Measurements from ENCODE around the gene PARVA. TPM values are rescaled to one million over a fixed set of nuclear protein-coding genes. Genes with fewer than 3 reads are reported as not detected.
A peak's percentile ranks its signal among the peaks of the same experiment; 100 is the strongest.

PARVA gene
- total and polyA plus RNA-seq, 2 of the 8 experiments (the other 6 are each of a cell fraction or from before 2014, with no cell fraction given): 3.1 to 13.5 TPM

- Histone ChIP-seq H3K9me3 (ENCODE audit: insufficient read depth in 2 of 2, low read depth in 1 of 2, low read length in 1 of 2) (no peaks in the 10 kb centered on the region), H3K9ac (replicated peaks in 1 of 4; ENCODE audit: extremely low read depth in 1 of 4, low read depth in 3 of 4, low read length in 3 of 4) (no peak overlapping the region), H2BK20ac (ENCODE audit: low read length) (no peak overlapping the region), H4K91ac (replicated peaks; ENCODE audit: insufficient read length, low read length) (no peak overlapping the region), H3K36me3 (ENCODE audit: control insufficient read depth in 2 of 4, insufficient read depth in 4 of 4, low read length in 3 of 4) (no peaks in the 10 kb centered on the region), H2AFZ (ENCODE audit: low read length) (no peak overlapping the region), H2BK5ac (ENCODE audit: low read depth, low read length) (no peak overlapping the region), H3K18ac (ENCODE audit: extremely low read depth, low read length) (no peak overlapping the region), H3K4ac (replicated peaks; ENCODE audit: insufficient read length, low read depth, low read length) (no peak overlapping the region), H3K4me2 (ENCODE audit: insufficient read depth in 1 of 2, low read depth in 2 of 2, low read length in 2 of 2) (no peak overlapping the region), H4K8ac (ENCODE audit: extremely low read depth, insufficient read depth, low read length) (no peak overlapping the region), H4K5ac (ENCODE audit: insufficient read length, low read depth, low read length) (no peak overlapping the region), H2BK12ac (ENCODE audit: low read depth, low read length) (no peak overlapping the region), H3K56ac (replicated peaks; ENCODE audit: insufficient read length, low read depth, low read length) (no peak overlapping the region), H3K23ac (ENCODE audit: insufficient read length) (no peak overlapping the region), H4K20me1 (replicated peaks in 1 of 2; ENCODE audit: control insufficient read depth in 1 of 2, insufficient read depth in 2 of 2, low read length in 2 of 2) (no peaks in the 10 kb centered on the region), H3K4me3 (ENCODE audit: extremely low read depth in 1 of 4, insufficient read depth in 2 of 4, low read depth in 3 of 4, low read length in 4 of 4) (no peak overlapping the region), H3K27ac (ENCODE audit: low read depth, low read length) (no peak overlapping the region), H3K23me2 (ENCODE audit: low read depth, low read length) (no peaks in the 10 kb centered on the region), H3K79me1 (ENCODE audit: low read depth, low read length) (no peaks in the 10 kb centered on the region), H3K14ac (ENCODE audit: insufficient read length) (no peak overlapping the region), H3K79me2 (ENCODE audit: control insufficient read depth in 1 of 2, insufficient read depth in 2 of 2, low read length in 2 of 2) (no peaks in the 10 kb centered on the region), H3K4me1 (replicated peaks in 1 of 4; ENCODE audit: control insufficient read depth in 3 of 4, insufficient read depth in 4 of 4, low read length in 3 of 4) (no peaks in the 10 kb centered on the region), H2BK120ac (replicated peaks; ENCODE audit: low read depth, low read length) (no peak overlapping the region), H3K27me3 (replicated peaks in 1 of 4; ENCODE audit: control insufficient read depth in 3 of 4, extremely low read depth in 1 of 4, insufficient read depth in 3 of 4, low read length in 3 of 4) (no peaks in the 10 kb centered on the region), H2AK5ac (ENCODE audit: low read depth, low read length) (no peak overlapping the region), H2BK15ac (ENCODE audit: low read length) (no peak overlapping the region)
- 90% methylated on average over 2 of the region's 2 CpGs; no CpG with 5 or more reads in 1 of the 2 experiments for WGBS, 2 experiments (ENCODE audit: extremely low coverage in 1 of 2, insufficient coverage in 1 of 2, insufficient read length in 1 of 2, insufficient replicate concordance in 2 of 2, low coverage in 1 of 2, low lambda C conversion rate in 2 of 2, missing lambda C conversion rate in 1 of 2)
- DNase-seq (ENCODE audit: low read depth in 1 of 2, low spot score in 2 of 2) (peak in 1 of 2 experiments; percentile 20), FAIRE-seq (no peak)
- TF ChIP-seq FOSL1 (IDR thresholded peaks at IDR 0.05; ENCODE audit: insufficient read depth, low read depth, low read length) (no peak), KDM1A (IDR thresholded peaks at IDR 0.05; ENCODE audit: borderline replicate concordance, low read length) (no peak), GTF2F1 (IDR thresholded peaks at IDR 0.05; ENCODE audit: borderline replicate concordance, low read depth, low read length) (no peak), CHD1 (IDR thresholded peaks at IDR 0.05; ENCODE audit: low read depth, low read length) (no peak), SRF (IDR thresholded peaks at IDR 0.05; ENCODE audit: low read depth, low read length) (no peak), RFX5 (IDR thresholded peaks at IDR 0.05; ENCODE audit: borderline replicate concordance, low read depth, low read length) (no peak), JUND (IDR thresholded peaks at IDR 0.05; ENCODE audit: low read length) (no peak), GABPA (IDR thresholded peaks at IDR 0.05; ENCODE audit: borderline replicate concordance, insufficient read depth, low read length) (no peak), NRF1 (IDR thresholded peaks at IDR 0.05; ENCODE audit: low read depth, low read length) (no peak), SIX5 (IDR thresholded peaks at IDR 0.05; ENCODE audit: low read depth, low read length) (no peak)
- TF ChIP-seq, protein P1, sequence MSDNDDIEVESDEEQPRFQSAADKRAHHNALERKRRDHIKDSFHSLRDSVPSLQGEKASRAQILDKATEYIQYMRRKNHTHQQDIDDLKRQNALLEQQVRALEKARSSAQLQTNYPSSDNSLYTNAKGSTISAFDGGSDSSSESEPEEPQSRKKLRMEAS (IDR thresholded peaks at IDR 0.05): no peak
- POLR2A ChIA-PET (ENCODE audit: partially characterized antibody): no interaction called here
- CTCF ChIA-PET (ENCODE audit: partially characterized antibody): interaction anchor here (0.6 to 1.6 kb wide), 2 partner anchors 16 to 110 kb away, joined by 4 to 7 read pairs; no protein-coding TSS in a partner anchor
Measured at GRCh38 chr11:12502046-12502445, 124.7 kb downstream of the PARVA start.

Data from H1 (cell line).